WTC11 (cell line): ENCODE measurements around the gene XBP1.

Experiments
- FOXJ3 ChIP-seq: sonication (generic); formaldehyde crosslinking; IDR thresholded peaks from 2 replicates; pipeline ENCODE4 v1.9.0; 2021; ENCODE audit warnings: missing genetic modification reagents, mild to moderate bottlenecking, borderline replicate concordance
- HMGXB4 ChIP-seq: sonication (generic); formaldehyde crosslinking; IDR thresholded peaks from 2 replicates; pipeline ENCODE4 v1.8.1; 2023; ENCODE audit warnings: mild to moderate bottlenecking, moderate library complexity, missing genetic modification reagents

DNA sequence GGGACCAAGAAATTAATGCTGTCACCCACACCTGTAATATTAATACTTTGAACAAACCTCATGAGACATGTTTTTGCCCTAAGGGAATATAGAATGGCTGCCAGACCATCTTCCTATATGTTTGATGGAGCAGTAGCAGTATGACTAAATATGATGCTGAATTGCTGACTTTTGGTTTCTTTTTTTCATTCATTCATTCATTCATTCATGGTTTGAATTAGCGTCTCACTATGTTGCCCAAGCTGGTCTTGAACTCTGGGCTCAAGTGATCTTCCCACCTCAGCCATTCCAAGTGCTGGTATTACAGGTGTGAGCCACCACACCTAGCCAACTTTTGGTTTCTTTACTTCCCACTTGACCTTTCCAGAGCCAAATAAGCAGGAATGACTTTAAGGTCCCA lies 20.1 kb downstream of the XBP1 start:
- TF ChIP-seq FOXJ3 (CRISPR knock-in tag): no peak
- no peak for TF ChIP-seq HMGXB4 (CRISPR knock-in tag)
